ENCODE results near the gene SLIT3.

The SLIT3 gene

DNA sequence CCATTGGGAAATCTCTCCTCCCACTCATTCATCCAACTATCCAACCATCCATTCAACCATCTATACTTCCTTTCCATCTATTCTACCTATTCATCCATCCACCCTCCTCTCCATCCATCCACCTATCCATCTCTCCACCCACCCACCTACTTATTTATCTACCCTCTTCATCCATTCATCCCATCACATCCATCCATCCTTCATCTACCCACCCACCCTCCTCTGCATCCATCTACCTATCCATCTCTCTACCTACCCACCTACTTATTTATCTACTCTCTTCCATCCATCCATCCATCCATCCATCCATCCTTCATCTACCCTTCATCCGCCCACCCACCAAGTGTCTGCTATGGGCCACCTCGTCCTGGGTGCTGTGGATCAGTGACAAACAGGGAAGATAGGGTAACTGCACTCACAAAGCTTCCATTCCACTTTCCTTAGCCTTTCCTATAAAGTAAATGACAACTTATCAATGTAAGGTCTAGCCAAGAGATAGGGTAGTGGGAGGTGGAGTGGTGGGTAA is 625.0 kb downstream of the SLIT3 start:
- no peak for DNase-seq

- DNase-seq, result no peak
Measured at GRCh38 chr5:168674893-168675482, 626.0 kb downstream of the SLIT3 start.

- DNase-seq, result no peak
Measured at GRCh38 chr5:168672888-168673287, 628.1 kb downstream of the SLIT3 start.

DNA sequence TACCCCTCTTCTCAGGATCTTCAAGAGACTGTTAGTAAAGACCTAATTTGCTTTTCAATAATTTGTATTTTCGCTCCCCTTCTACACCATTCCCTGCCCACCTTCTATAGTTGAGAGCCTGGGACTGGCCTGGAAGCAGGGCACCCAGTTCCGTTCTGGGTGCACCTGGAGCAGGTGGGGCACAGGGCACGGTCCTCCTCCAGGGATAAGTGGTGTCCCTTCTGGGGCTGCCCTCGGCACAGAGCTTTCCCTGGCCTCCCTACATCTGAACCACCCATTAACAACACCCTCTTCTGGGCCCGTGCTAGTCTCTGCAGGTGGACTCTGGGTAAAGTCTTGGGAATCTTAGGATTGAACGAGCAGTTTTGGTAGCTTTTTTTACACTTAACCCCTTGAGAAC is 628.9 kb downstream of the SLIT3 start:
- DNase-seq, result no peak

DNA sequence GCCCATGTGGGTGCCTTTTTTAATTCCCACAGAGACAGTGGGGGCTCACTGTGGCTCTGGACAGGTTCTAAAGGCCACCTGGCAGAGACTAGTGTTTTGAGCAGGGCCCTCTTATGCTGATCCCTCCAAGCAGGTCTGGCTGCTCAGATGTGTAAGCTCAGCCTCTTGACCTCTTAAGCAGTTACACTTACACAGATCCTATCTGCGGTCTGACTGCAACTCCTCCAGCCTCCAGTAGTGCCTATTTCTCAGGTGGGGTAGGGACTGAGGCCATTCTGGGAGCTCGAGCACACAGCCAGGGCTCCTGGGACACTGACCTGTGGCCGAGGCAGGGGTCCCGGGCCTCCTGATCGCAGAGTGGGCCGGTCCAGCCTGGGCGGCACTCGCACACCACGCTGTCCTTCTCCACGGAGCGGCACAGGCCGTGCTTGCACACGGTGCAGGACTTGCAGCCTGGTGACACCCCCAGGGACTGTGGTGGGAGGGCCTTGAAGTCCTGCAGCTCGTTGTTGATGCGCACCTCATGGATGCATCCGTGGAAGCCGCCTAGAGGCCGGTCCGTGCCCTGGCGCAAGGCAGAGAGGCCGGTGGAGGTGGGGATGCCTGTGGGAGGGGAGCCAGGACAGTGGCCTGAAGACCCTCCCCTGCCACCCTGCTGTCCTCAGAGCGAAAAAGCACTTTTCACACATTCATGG is 629.9 kb downstream of the SLIT3 start:
- DNase-seq, result no peak

- no peak for DNase-seq
Measured at GRCh38 chr5:168669668-168670378, 631.1 kb downstream of the SLIT3 start.

DNA sequence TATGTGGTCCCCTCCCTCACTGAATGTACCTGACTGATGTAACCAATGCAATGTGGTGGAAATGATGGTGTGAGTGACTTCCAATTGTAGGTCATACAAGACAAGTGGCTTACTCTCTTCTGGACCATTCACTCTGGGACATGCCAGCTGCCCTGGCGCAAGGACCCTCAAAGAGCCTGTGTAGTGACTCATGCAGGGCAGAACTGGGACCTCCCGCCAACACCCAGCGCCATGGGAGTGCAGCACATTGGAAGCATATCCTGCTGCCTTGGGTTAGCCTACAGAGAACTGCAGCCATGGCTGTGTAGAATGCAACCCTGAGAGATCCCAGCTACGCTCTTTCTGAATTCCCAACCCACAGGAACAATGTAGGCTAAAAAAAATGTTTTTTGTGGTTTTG is 631.8 kb downstream of the SLIT3 start:
- no peak for DNase-seq

DNA sequence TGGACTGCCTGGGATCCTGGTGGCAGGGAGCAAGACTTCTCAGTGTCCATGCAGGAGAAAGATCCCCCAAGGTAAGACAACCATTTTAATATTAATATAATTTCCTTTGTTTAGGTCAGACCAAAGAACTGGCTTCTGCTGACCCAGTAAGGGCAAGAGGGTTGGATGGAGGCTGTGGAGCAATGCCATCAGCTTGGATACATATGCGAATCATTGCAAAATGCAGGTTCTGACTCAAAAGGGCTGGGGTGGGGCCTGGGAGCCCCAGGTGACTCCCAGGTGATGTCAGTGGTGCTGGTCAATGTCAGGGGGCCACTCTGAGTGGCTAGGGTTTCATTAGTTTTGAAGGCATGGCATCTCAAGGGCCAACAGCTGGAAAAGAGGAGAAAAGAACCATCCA is 632.9 kb downstream of the SLIT3 start:
- no peak for DNase-seq

DNA sequence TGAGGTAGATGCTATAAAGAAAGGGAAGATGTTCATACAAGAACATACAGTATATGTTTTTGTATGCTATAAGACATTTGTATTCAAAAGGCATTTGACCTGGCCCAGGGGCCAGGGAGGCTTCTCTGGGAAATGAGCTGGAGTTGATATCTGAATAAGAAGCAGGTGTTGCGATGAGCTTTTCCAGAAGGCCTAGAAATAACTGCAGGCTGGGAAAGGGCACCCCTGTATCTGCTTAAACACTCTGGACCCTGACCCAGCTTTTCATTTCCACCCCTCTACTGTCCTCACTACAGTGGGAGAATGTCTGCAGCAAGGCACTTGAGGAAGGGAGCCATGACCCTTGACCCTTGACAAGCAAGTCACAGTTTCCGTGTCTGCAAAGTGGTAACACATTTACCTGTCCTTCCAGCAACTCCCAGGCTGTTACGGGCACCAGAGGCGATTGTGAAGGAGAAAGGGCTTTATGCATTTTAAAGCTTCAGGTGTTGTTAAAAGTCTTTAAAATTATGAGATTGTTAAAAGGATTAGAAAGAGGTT is 633.6 kb downstream of the SLIT3 start:
- no peak for DNase-seq

- no peak for DNase-seq
Measured at GRCh38 chr5:168666356-168666755, 634.6 kb downstream of the SLIT3 start.

DNA sequence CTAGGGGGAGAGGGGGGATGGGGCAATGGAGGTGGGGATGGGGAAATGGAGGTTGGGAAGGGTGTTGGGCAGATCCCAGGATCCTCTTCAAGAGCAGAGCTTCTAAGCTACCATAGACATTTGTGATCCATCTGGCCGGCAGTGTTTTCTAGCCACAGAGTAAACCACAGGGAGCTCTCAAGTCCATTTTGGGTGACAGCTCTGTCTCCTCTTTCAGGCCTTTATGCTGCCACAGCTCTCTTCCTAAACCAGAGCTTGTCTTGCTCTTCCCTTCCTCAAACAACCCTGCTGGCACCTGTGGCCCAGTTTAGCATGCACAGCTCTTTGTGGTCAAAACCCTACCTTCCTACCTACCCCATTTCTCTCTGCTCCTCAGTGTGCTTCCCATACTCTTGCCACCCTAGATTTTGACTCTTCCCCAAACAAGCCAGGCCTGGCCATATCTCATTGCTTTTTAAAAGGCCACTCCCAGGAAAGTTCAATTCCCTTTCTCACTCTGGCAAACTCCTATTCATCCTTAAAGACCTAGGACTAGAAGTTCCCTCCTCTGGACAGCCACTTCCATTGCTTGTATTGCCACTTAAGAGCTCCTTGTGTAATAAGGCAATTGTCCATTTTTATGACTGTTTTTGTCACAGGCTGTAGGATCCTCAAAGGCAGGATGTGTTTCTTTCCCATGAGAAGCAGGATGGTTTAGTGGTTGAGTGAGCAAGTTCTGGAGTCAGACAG is 637.5 kb downstream of the SLIT3 start:
- no peak for DNase-seq

DNA sequence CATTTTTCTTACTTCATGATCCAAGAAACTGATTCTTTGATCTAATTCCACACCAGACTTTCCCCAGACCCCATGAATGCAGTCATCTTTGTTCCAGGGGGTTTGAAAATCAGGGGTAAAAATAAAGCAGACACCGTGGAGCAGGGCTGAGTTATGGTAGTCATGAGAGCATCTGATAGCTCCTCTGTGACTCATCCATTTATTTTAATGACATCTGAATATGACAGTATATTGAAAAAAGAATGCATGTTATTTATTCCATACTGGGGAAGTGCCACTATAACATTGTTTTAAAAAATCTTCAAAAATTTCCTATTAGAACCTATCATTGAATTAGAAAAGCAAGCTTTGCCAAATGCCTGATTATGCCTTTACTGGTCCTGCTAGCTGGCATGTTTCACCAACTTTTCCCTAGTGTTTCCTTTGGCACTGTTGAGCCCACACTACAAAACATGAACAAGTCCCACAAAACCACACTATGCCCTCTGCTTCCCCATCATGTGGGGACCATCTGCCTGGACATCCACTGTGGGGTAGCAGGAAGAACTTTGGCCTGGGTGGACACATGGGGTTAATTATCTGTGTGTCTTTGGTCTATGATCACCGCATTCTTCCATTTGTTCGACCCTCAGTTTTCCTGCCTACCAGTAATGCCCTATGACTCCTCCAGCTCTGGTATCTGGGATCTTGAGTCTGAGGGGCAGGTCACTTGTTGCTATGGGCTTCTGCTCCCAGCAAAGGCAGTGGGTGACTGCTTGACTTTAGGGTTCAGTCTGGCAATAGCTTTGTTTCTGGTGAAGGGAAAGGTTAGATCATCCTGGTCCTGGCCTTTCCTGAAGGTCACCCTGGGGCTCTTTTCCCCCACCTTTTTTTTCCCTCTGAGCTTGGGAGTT is 639.1 kb downstream of the SLIT3 start:
- DNase-seq, result no peak

- DNase-seq, result no peak
Measured at GRCh38 chr5:168660691-168661090, 640.2 kb downstream of the SLIT3 start.

GRCh38 chr5:168659286-168659847 is 641.6 kb downstream of the SLIT3 start:
- DNase-seq, result no peak

DNA sequence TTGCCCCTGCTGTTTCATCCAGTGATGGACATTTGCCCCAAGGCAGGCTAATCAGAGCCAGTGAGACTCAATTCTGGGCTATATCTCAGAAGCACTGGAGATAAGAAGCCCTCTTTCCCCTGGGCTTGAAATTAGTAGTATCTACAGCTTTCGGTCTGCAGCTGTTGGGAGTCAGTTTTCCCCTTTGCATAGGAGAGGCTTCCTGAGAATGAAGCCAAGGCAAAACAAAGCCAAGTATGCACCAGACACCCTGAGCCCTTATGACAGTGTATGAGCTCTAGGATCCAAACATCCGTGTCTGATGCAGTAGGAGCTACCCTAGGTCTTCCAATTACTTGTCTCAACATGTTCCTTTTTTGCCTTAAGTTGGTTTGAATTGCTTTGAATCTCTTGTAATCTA is 642.5 kb downstream of the SLIT3 start:
- no peak for DNase-seq

DNA sequence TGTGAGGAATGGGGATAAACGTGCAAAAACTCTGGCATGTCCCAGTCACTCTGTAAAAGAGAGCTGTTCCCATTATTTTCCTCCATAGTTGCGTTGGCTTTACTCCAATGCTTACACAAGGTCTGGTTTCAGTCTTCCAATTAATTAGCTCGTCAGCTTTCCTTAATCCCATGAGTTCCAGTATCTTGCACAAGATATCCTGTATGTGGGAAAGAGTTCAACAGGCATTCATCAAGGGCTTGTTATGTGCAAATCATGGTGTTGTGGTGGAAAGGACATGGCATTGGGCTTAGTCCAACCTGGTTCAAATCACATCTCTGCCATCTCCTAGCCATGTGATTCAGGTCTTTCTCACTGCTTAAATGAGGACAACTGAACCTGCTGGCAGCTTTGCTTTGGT is 644.3 kb downstream of the SLIT3 start:
- DNase-seq, result no peak

DNA sequence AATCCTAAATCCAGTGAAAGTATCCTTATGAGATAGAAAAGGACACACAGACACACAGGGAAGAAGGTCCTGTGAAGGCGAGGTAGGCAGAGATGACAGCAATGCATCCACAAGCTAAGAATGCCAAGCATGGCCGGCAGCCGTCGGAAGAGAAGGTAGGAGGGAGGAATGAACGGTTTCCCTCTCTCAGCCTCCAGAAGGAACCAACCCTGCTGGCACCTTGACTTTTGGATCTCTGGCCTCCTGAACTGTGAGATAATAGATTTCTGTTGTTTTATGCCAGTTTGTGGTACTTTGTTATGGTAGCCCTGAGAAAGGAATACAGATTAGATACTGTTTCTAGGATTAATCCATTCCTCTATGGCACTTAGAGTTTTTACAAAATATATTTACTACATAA is 645.6 kb downstream of the SLIT3 start:
- DNase-seq, result no peak

GRCh38 chr5:168654211-168654721 is 646.7 kb downstream of the SLIT3 start:
- no peak for DNase-seq

DNA sequence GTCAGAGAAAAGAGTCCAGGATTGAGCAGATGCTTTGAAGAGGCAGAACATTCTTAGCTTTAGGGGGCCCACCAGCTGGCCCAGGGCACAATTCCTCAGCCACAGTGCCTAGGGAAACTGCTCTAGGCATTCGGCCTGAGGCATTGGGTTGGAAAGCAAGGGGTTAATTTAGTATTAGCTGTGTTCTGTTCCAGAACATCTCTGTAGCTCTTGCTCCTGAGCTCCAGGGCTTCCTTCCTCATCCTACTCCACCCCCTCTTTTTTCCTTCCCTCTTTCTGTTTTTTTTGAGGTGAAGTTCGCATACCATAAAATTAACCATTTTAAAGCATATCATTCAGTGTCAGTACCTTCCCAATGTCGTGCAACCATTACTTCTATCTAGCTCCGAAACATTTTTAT is 647.3 kb downstream of the SLIT3 start:
- DNase-seq, result no peak

- DNase-seq, result no peak
Measured at GRCh38 chr5:168651648-168652047, 649.3 kb downstream of the SLIT3 start.

DNA sequence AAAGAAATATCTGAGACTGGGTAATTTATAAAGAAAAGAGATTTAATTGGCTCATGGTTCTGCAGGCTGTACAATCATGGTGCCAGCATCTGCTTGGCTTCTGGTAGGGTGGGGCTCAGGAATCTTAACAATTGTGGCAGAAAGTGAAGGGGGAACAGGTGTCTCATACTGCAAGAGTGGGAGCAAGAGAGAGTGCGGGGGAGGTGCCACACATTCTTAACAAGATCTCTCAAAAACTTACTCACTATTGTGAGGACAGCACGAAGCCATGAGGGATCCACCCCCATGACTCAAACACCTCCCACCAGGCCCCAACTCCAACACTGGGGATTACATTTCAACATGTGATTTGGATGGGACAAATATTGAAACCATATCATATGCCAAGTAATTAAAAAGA is 651.6 kb downstream of the SLIT3 start:
- DNase-seq, result no peak
